T-helper 22 cell (primary cell): ENCODE measurements around the gene ADAMTSL1.
"Not testable (repeated sequence)": the region's sequence is repeated elsewhere in the genome, so short reads cannot be mapped to it uniquely, and the experiment has no call there.

Experiments
- DNase-seq: peaks from one replicate; pipeline ENCODE4 v3.0.0-alpha.2; 2020; ENCODE audit warnings: low read depth

The ADAMTSL1 gene

DNA sequence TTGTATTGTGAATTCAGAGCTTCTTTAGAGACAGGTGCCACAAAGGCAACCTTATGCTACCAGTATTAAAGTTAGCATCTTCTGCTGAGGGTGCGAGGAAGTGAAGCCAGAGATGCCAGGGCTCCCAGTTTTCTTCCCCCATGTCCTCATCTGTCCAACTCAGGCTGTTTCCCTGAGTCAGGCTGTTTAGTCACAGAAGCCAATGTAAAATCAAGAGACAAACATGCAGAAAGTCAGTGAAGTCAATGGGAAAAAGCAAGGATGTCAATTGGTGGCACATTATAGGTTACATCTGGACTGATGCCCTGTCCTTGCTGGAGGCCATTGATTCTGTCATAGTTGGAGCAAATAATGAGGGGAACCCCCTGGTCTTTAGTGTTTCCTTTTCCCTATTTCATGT is 390.6 kb downstream of the ADAMTSL1 start:
- DNase-seq: no peak

- no peak for DNase-seq
Observed at GRCh38 chr9:18865542-18865941, 391.6 kb downstream of the ADAMTSL1 start.

DNA sequence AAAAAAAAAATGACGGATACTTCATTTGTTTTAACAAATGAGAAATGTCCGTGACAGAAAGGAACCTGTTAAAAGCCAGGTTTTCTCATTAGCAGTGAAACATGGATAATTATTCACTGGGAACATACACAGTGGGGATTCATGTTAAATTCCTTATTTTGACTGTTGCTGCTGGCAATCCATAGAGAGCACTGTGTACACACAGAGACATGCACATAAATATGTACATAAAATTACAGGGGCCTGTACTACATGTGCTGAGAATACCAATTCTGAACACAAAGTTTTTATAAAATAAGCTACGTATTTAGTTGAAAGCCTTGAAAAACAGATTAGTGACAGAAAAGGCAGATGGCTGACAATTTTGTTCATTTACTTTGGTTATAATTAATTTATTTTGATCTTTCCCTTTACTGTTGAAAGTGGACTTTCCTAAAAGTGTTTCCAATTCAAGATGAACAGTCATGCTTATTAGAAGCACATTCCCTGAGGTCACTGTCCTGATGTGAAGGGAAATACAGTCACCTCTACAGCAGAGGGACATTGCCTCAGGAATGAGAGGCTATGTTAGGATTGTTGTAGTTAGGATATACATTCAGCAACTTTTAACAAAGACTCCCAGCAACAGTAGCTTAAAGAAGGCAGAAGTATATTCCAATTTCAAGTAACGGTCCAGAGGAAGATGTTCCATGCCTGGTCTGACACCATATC is 392.3 kb downstream of the ADAMTSL1 start:
- DNase-seq: no peak

- no peak for DNase-seq
Observed at GRCh38 chr9:18869725-18870124, 395.8 kb downstream of the ADAMTSL1 start.

- DNase-seq: no peak
Observed at GRCh38 chr9:18874069-18874468, 400.1 kb downstream of the ADAMTSL1 start.

GRCh38 chr9:18874990-18875389 is 401.0 kb downstream of the ADAMTSL1 start:
- DNase-seq: not testable (repeated sequence)

- no peak for DNase-seq
Observed at GRCh38 chr9:18877984-18878383, 404.0 kb downstream of the ADAMTSL1 start.

DNA sequence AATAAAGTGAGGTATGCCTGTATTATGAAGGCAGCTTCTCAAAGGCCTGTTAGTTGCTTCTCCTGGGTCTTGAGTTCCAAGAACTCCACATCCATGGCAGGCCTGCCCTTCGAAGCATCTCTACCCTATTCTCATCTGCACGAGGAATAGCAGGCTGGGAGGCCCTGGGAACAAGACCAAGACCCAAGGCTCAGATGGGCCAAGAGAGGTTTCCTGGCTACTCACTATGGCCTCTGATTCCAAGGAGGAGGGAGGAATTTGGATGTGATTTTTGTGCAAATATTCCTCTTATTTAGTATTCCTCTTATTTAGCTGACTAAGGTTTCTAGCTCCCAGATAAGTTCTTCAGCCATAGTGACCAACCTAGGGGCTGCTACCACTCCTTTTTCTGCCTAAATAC is 407.8 kb downstream of the ADAMTSL1 start:
- DNase-seq: no peak

GRCh38 chr9:18887546-18887945 is 413.6 kb downstream of the ADAMTSL1 start:
- no peak for DNase-seq

DNA sequence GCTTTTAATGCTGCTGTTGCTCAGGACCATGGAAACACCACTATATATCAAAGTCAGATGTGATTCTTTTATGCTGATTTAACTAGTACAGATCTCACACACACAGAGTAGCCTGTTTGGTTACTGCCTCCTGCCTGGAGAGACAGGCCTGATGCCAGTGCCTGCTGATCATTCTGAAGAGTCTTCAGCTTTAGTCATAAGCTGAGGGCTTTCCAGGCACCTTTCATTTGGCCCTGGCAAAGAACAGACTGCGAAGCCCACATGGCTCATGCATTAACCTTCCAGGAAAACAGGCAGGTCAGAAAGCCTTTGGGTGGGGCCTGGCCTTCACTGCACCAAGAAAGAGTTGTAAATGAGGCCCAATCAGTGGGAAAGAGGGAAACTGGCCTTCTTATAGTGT is 414.3 kb downstream of the ADAMTSL1 start:
- no peak for DNase-seq

DNA sequence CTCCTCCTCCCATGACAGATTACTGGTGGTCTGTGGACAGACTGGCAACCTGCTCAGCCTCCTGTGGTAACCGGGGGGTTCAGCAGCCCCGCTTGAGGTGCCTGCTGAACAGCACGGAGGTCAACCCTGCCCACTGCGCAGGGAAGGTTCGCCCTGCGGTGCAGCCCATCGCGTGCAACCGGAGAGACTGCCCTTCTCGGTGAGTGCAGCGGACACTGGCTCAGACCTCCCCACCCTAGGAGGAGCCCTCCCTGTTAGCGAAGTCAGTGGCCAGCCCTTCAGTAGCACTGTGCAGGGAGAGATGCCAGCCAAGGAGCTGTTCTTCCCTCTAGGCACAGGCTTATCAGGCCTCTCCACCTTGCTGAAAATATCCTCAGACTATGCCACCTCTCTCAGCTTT is 415.6 kb downstream of the ADAMTSL1 start:
- DNase-seq: no peak

- no peak for DNase-seq
Observed at GRCh38 chr9:18890372-18890771, 416.4 kb downstream of the ADAMTSL1 start.

GRCh38 chr9:18891946-18892670 is 418.2 kb downstream of the ADAMTSL1 start:
- DNase-seq: no peak

- DNase-seq: no peak
Observed at GRCh38 chr9:18893046-18893445, 419.1 kb downstream of the ADAMTSL1 start.

DNA sequence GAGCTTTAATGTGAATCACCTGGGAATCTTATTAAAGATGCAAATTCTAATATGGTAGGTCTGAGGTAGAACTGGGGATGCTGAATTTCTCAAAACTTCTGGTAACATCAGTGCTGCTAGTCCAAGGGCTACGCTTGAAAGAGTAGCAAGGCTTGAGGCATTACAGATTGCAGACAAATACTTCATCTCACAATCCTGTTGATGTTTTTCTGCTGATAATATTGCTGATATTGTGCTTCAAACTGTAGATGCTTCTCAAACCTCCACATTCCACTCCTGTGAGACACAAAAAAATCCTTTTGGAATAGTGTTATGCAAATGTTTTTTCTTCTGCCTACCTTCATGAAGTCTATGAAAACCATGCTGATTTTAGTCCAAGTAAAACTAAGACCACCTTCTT is 419.5 kb downstream of the ADAMTSL1 start:
- no peak for DNase-seq

DNA sequence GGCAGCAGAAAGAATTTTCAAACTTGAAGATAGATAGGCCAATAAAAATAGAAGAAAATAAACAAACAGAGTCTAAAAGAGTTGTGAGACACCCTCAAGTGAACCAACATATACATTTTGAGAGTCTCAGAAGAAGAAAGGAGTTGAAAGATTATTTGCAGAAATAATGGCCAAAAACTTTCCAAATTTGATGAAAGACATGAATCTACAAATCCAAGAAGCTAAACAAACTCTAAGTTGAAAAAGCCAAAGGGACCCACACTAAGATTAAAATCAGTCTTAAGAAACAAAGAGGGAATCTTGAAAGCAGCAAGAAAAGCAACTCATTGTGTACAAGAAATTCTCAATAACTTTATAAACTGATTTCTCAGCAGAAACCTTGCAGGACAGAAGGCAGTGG is 422.1 kb downstream of the ADAMTSL1 start:
- no peak for DNase-seq

DNA sequence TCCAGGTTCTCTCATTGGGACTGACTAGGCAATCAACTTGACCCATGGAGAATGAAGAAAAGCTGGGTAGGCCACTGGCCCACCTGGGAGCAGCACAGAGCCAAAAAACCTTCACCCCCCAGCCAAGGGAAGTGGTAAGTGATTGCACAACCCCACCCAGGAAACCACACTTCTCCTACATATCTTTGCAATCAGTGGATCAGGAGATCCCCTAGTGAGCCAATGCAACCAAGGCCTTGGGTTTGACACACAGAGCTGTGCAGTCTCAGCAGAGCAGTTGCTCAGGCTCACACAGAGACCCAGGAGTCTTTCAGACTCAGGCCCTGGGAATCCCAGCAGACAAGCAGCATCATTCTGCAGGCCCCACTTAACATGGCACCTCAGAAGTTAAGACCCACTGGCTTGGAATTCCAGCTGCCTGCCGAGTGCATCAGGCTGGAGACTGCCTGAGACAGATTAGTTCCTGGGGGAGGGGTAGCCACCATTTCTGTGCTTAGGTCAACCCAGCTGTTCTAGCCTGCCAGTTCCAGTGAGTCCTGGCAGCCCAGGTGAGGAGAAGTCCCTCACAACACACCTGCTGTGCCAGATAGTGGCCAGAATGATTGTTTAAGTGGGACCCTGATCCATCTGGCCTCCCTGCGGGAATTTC is 422.7 kb downstream of the ADAMTSL1 start:
- no peak for DNase-seq

DNA sequence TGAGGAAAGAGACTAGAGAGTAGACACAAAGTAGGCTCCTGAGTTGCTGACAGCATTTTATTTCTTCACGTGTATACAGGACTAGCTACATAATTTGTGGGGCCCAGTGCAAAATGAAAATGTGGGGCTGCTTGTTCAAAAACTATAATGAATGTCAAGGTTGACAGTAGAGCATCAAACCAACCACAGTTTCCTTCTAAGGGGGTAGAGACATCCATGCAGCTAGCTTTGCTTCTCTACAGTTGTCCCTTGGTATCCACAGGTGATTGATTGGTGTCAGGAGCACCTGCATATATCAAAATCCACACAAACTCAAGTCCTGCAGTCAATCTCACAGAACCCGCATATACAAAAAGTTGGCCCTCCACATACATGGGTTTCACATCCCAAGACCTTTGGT is 429.5 kb downstream of the ADAMTSL1 start:
- DNase-seq: no peak

GRCh38 chr9:18905028-18905882 is 431.3 kb downstream of the ADAMTSL1 start:
- DNase-seq: no peak

GRCh38 chr9:18905883-18906629 is 432.1 kb downstream of the ADAMTSL1 start:
- no peak for DNase-seq

- no peak for DNase-seq
Observed at GRCh38 chr9:18906656-18907395, 432.9 kb downstream of the ADAMTSL1 start.
